Tibial artery (tissue), 4 donors: ENCODE results near the gene GNG7.
"Not testable (repeated sequence)": the region's sequence is repeated elsewhere in the genome, so short reads cannot be mapped to it uniquely, and the experiment has no call there.

ENCODE experiments used
- DNase-seq, 2 donors: peaks; one replicate each; pipeline ENCODE4 v3.0.0-alpha.2; 2019
- H3K27ac ChIP-seq, 2 donors: fragments of 200-600 bp; sonication (generic) in 1 of 2; 1 replicate in 1 of 2; 2 replicates in 1 of 2; pipeline ENCODE4 v1.5.1; 2018 to 2019; ENCODE audit warnings: mild to moderate bottlenecking in 1 of 2
- H3K27me3 ChIP-seq, 2 donors: fragments of 200-600 bp; sonication (generic) in 1 of 2; one replicate each; pipeline versions ENCODE4 v1.5.1 to v1.6.0; 2016 to 2019
- H3K36me3 ChIP-seq, 3 donors: fragments of 200-600 bp; sonication (generic) in 2 of 3; one replicate each; pipeline ENCODE4 v1.5.1; 2016 to 2019; ENCODE audit warnings: mild to moderate bottlenecking in 2 of 3
- H3K4me1 ChIP-seq, 4 donors: fragments of 200-600 bp; sonication (generic) in 2 of 4; 1 replicate in 3 of 4; 2 replicates in 1 of 4; pipeline ENCODE4 v1.5.1; 2016 to 2019
- H3K4me3 ChIP-seq, 2 donors: fragments of 200-600 bp; sonication (generic) in 1 of 2; 1 replicate in 1 of 2; 2 replicates in 1 of 2; pipeline ENCODE4 v1.5.1; 2018 to 2019; ENCODE audit warnings: mild to moderate bottlenecking in 2 of 2
- H3K9me3 ChIP-seq, 3 donors: fragments of 200-600 bp; sonication (generic) in 1 of 3; one replicate each; pipeline ENCODE4 v1.5.1; 2016 to 2019
- CTCF ChIP-seq, 2 experiments: fragments of 200-600 bp in 1 of 2; fragments of 450-650 bp in 1 of 2; IDR thresholded peaks; one replicate each; pipeline ENCODE4 v1.5.1; 2017 to 2019; ENCODE audit warnings: antibody characterized with exemption in 2 of 2, mild to moderate bottlenecking in 1 of 2, moderate library complexity in 1 of 2
- intact Hi-C: fragments of 100-400 bp; cut with DNase I; formaldehyde crosslinking; loops from one replicate; pipeline ENCODE4 v1.15.0; 2023; ENCODE audit warnings: low total_unique reads

Gene GNG7

GRCh38 chr19:2608602-2608922, 93.9 kb downstream of the GNG7 start:
- no peak for TF ChIP-seq CTCF (IDR thresholded peaks at IDR 0.05)
- intact Hi-C loops: no loop called here
- Histone ChIP-seq H3K27me3 (peaks cover 0 to 3% of the 10 kb centered on the region in 2 donors), H3K4me1 (peaks cover 0 to 36% (median 17%) of the 10 kb centered on the region in 4 donors), H3K36me3 (no peaks in the 10 kb centered on the region), H3K4me3 (no peak overlapping the region), H3K27ac (no peak overlapping the region), H3K9me3 (no peaks in the 10 kb centered on the region)
- DNase-seq: no peak

GRCh38 chr19:2607712-2608601, 94.5 kb downstream of the GNG7 start:
- Histone ChIP-seq H3K4me3 (no peak overlapping the region), H3K27me3 (no peaks in the 10 kb centered on the region), H3K4me1 (peaks cover 0 to 41% (median 21%) of the 10 kb centered on the region in 4 donors), H3K27ac (no peak overlapping the region), H3K36me3 (no peaks in the 10 kb centered on the region), H3K9me3 (no peaks in the 10 kb centered on the region)
- no peak for TF ChIP-seq CTCF (IDR thresholded peaks at IDR 0.05)
- intact Hi-C loops: no loop called here
- DNase-seq: peak in 1 of 2 donors; percentile 11

- H3K4me3 ChIP-seq, intact Hi-C loops, H3K36me3 ChIP-seq, H3K9me3 ChIP-seq, H3K27me3 ChIP-seq: not testable (repeated sequence)
- Histone ChIP-seq H3K27ac (peak overlapping the region in 1 of 2 donors; percentile 33), H3K4me1 (peaks cover 0 to 49% (median 27%) of the 10 kb centered on the region in 4 donors)
- DNase-seq: peak in 1 of 2 donors; percentile 65
Observed at GRCh38 chr19:2606774-2607173, 95.7 kb downstream of the GNG7 start.

GRCh38 chr19:2605889-2606288, 96.6 kb downstream of the GNG7 start:
- H3K36me3 ChIP-seq, intact Hi-C loops, DNase-seq, H3K4me3 ChIP-seq, H3K9me3 ChIP-seq, H3K27me3 ChIP-seq: not testable (repeated sequence)
- Histone ChIP-seq H3K4me1 (peaks cover 0 to 50% (median 26%) of the 10 kb centered on the region in 4 donors), H3K27ac (peak overlapping the region in 1 of 2 donors; percentile 33)

DNA sequence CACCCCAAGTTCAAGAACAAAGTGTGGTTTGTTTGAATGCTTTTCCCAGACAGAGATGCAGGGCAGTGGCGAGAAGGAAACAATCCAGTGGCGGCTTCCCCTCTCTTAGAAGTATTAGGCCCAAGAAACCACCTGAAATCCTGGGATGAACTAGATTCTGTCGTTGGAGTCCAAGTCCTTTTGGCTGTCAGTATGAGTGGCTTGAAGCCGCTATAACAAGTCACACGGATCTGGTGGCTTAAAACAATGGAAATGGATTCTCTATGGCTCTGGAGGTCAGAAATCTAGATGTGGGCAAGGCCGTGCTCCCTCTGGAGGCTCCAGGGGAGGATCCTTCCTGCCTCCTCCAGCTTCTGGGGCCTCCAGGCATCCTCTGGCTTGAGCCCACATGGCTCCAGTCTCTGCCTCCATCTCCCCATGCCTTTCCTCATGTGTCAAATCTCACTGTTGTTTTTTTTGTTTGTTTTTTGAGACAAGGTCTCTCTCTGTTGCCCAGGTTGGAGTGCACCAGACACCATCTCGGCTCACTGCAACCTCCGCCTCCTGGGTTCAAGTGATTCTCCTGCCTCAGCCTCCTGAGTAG, 97.7 kb downstream of the GNG7 start:
- no peaks in the 10 kb centered on the region for H3K36me3 ChIP-seq
- H3K4me3 ChIP-seq: no peak overlapping the region
- H3K27ac ChIP-seq: peak overlapping the region; percentile 95
- no peaks in the 10 kb centered on the region for H3K27me3 ChIP-seq
- no peak for TF ChIP-seq CTCF (IDR thresholded peaks at IDR 0.05)
- H3K9me3 ChIP-seq: no peaks in the 10 kb centered on the region
- H3K4me1 ChIP-seq: peaks cover 2 to 47% (median 22%) of the 10 kb centered on the region in 4 donors
- DNase-seq: no peak
- intact Hi-C loops: no loop called here

GRCh38 chr19:2603334-2603733, 99.2 kb downstream of the GNG7 start:
- H3K9me3 ChIP-seq: no peaks in the 10 kb centered on the region
- H3K27me3 ChIP-seq: no peaks in the 10 kb centered on the region
- peak; percentile 59 to 85 for DNase-seq
- H3K4me1 ChIP-seq: peaks cover 6 to 54% (median 28%) of the 10 kb centered on the region in 4 donors
- peak overlapping the region; percentile 95 for H3K27ac ChIP-seq
- intact Hi-C loops: no loop called here
- no peaks in the 10 kb centered on the region for H3K36me3 ChIP-seq
- H3K4me3 ChIP-seq: peak overlapping the region; percentile 42 to 51
- no peak for TF ChIP-seq CTCF (IDR thresholded peaks at IDR 0.05)
